ENCODE data around the gene TLCD5. TPM values are rescaled to one million over a fixed set of nuclear protein-coding genes. Genes with fewer than 3 reads are reported as not detected.

The TLCD5 gene
- total and polyA plus RNA-seq, 9 donors, result 4.0 to 13.2 (median 8.2) TPM

DNA sequence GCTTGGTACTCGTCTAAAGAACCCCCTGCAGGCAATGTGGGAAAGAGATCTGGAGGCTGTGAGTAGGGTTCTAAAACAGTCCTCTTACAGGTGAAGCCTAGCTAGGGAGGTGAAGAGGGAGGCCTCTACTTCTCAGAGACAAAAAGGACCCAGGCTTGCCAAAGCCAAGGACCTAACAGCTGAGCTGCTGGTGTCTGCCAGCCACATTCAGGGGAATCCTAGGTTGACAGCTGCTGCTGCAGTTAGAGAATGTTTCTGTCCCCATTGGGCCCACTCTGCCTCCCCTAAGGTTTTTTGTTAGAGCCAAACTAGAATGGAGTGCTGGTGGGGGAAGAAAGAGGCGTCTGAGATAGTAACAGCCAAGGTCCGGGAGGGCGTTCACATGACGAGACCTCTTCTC lies 26.6 kb upstream of the TLCD5 start:
- no peak for DNase-seq
- Histone ChIP-seq H3K27ac (no peak overlapping the region), H3K4me3 (no peak overlapping the region), H3K9me3 (no peaks in the 10 kb centered on the region), H3K36me3 (no peaks in the 10 kb centered on the region), H3K4me1 (ENCODE audit: insufficient read depth) (no peaks in the 10 kb centered on the region), H3K27me3 (no peaks in the 10 kb centered on the region)
- intact Hi-C loops (cut with DNase I), result loop anchor here in 3 of 4 donors (5.0 to 10.0 kb wide), 3 partner anchors 54 to 66 kb away; partner anchors contain the start of gene POU2F3 (in 2 of the 3)
- TF ChIP-seq EP300 (IDR thresholded peaks at IDR 0.05), result no peak
- no peak for TF ChIP-seq POLR2A (IDR thresholded peaks at IDR 0.05)
- TF ChIP-seq, protein P1, sequence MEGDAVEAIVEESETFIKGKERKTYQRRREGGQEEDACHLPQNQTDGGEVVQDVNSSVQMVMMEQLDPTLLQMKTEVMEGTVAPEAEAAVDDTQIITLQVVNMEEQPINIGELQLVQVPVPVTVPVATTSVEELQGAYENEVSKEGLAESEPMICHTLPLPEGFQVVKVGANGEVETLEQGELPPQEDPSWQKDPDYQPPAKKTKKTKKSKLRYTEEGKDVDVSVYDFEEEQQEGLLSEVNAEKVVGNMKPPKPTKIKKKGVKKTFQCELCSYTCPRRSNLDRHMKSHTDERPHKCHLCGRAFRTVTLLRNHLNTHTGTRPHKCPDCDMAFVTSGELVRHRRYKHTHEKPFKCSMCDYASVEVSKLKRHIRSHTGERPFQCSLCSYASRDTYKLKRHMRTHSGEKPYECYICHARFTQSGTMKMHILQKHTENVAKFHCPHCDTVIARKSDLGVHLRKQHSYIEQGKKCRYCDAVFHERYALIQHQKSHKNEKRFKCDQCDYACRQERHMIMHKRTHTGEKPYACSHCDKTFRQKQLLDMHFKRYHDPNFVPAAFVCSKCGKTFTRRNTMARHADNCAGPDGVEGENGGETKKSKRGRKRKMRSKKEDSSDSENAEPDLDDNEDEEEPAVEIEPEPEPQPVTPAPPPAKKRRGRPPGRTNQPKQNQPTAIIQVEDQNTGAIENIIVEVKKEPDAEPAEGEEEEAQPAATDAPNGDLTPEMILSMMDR (IDR thresholded peaks at IDR 0.05), result no peak
- WGBS, 3 donors, result 90 to 94% (median 92%) methylated on average over 5 of the region's 5 CpGs

GRCh38 chr11:120302001-120302805 lies 22.9 kb upstream of the TLCD5 start:
- no peaks in the 10 kb centered on the region for H3K9me3 ChIP-seq
- H3K4me1 ChIP-seq (ENCODE audit: insufficient read depth), result no peaks in the 10 kb centered on the region
- no peak overlapping the region for H3K4me3 ChIP-seq
- no peak for DNase-seq
- intact Hi-C loops (cut with DNase I), result loop anchor here in 2 of 4 donors (5.0 kb wide), 1 partner anchor 130 kb away; no protein-coding TSS in a partner anchor
- H3K27ac ChIP-seq, result no peak overlapping the region
- H3K36me3 ChIP-seq, result no peaks in the 10 kb centered on the region
- no peaks in the 10 kb centered on the region for H3K27me3 ChIP-seq
- TF ChIP-seq, protein P1 (IDR thresholded peaks at IDR 0.05), result no peak
- TF ChIP-seq POLR2A (IDR thresholded peaks at IDR 0.05), result no peak
- no peak for TF ChIP-seq EP300 (IDR thresholded peaks at IDR 0.05)
- WGBS, 3 donors, result 64 to 65% (median 65%) methylated on average over 6 of the region's 6 CpGs

GRCh38 chr11:120303004-120303637 lies 22.0 kb upstream of the TLCD5 start:
- intact Hi-C loops (cut with DNase I), result loop anchor here in 2 of 4 donors (5.0 kb wide), 1 partner anchor 131 kb away; no protein-coding TSS in a partner anchor
- no peaks in the 10 kb centered on the region for H3K27me3 ChIP-seq

GRCh38 chr11:120304526-120304925 lies 20.6 kb upstream of the TLCD5 start:
- no peak for TF ChIP-seq EP300 (IDR thresholded peaks at IDR 0.05)
- TF ChIP-seq, protein P1 (IDR thresholded peaks at IDR 0.05), result no peak
- TF ChIP-seq POLR2A (IDR thresholded peaks at IDR 0.05), result no peak

More at GRCh38 chr11:120303004-120303637, 22.0 kb upstream of the TLCD5 start:
- no peaks in the 10 kb centered on the region for H3K36me3 ChIP-seq
- H3K9me3 ChIP-seq, result no peaks in the 10 kb centered on the region
- no peak overlapping the region for H3K27ac ChIP-seq
- 10 to 18% (median 13%) methylated on average over 3 of the region's 3 CpGs for WGBS, 3 donors
- no peaks in the 10 kb centered on the region for H3K4me1 ChIP-seq (ENCODE audit: insufficient read depth)
- peak in 4 of 5 donors; percentile 34 to 72 (median 54) for DNase-seq
- H3K4me3 ChIP-seq, result no peak overlapping the region
- TF ChIP-seq POLR2A (IDR thresholded peaks at IDR 0.05) (no peak), EP300 (IDR thresholded peaks at IDR 0.05) (no peak)
- TF ChIP-seq, protein P1 (IDR thresholded peaks at IDR 0.05), result peak; percentile 18 to 57 (median 44)

More at GRCh38 chr11:120304526-120304925, 20.6 kb upstream of the TLCD5 start:
- no peak for DNase-seq
- Histone ChIP-seq H3K4me1 (ENCODE audit: insufficient read depth) (no peaks in the 10 kb centered on the region), H3K4me3 (no peak overlapping the region), H3K27me3 (no peaks in the 10 kb centered on the region), H3K27ac (no peak overlapping the region), H3K36me3 (no peaks in the 10 kb centered on the region), H3K9me3 (no peaks in the 10 kb centered on the region)
- intact Hi-C loops (cut with DNase I), result loop anchor here in 2 of 4 donors (5.0 kb wide), 1 partner anchor 132 kb away; no protein-coding TSS in a partner anchor
